HepG2 (cell line): ENCODE measurements around the gene KDM7A. TPM values are rescaled to one million over a fixed set of nuclear protein-coding genes. Genes with fewer than 3 reads are reported as not detected.

ENCODE experiments used
- AHDC1 ChIP-seq: sonication (generic); formaldehyde crosslinking; IDR thresholded peaks from 2 replicates; pipeline ENCODE4 v1.5.1; 2020; ENCODE audit warnings: mild to moderate bottlenecking, missing genetic modification reagents, borderline replicate concordance
- ATF2 ChIP-seq: sonication (generic); formaldehyde crosslinking; IDR thresholded peaks from 2 replicates; pipeline ENCODE4 v1.4.0; 2020; ENCODE audit warnings: missing genetic modification reagents
- ATF3 ChIP-seq: sonication (generic); formaldehyde crosslinking; IDR thresholded peaks from 2 replicates; pipeline ENCODE4 v1.4.0; 2020; ENCODE audit warnings: missing genetic modification reagents
- BCL3 ChIP-seq: sonication (generic); formaldehyde crosslinking; IDR thresholded peaks from 2 replicates; pipeline ENCODE4 v1.5.1; 2020; ENCODE audit warnings: mild to moderate bottlenecking, missing genetic modification reagents, moderate library complexity
- CHD2 ChIP-seq: IDR thresholded peaks from 2 replicates; pipeline ENCODE4 v1.6.1; 2011; ENCODE audit warnings: low read depth, low read length, improper control_type of control experiment
- FOXO1 ChIP-seq: sonication (generic); formaldehyde crosslinking; IDR thresholded peaks from 2 replicates; pipeline ENCODE4 v1.4.0; 2020; ENCODE audit warnings: missing genetic modification reagents
- HNF1A ChIP-seq, 2 experiments: sonication (generic) in 1 of 2; formaldehyde crosslinking in 1 of 2; IDR thresholded peaks; 2 replicates each; pipeline versions ENCODE4 v1.4.0 to v1.6.1; 2016 to 2020; ENCODE audit warnings: borderline replicate concordance in 1 of 2, low read depth in 1 of 2, mild to moderate bottlenecking in 1 of 2, missing genetic modification reagents in 1 of 2
- SKI ChIP-seq: fragments of 450-650 bp; IDR thresholded peaks from one replicate; pipeline ENCODE4 v1.6.1; 2018; ENCODE audit warnings: mild to moderate bottlenecking; ENCODE audit not compliant: partially characterized antibody
- TEF ChIP-seq: sonication (generic); formaldehyde crosslinking; IDR thresholded peaks from 2 replicates; pipeline ENCODE4 v1.5.0; 2020; ENCODE audit warnings: missing genetic modification reagents
- ZNF234 ChIP-seq: sonication (generic); formaldehyde crosslinking; conservative IDR thresholded peaks from 2 replicates; pipeline ENCODE4 v1.5.1; 2020; ENCODE audit warnings: mild to moderate bottlenecking, missing genetic modification reagents
- ZNF773 ChIP-seq: sonication (generic); formaldehyde crosslinking; IDR thresholded peaks from 2 replicates; pipeline ENCODE4 v1.4.0; 2020; ENCODE audit warnings: missing genetic modification reagents, borderline replicate concordance
- polyA plus RNA-seq, 8 experiments: library from polyadenylated mRNA; depleted of rRNA in 3 of 8; stranded (reverse) in 7 of 8; unstranded in 1 of 8; fragments of >200 nt; fragmentation: Illumina TruSeq in 4 of 8; extraction: Trizol in 4 of 8; gene quantifications; 2 replicates each; pipeline versions ENCODE4 v1.2.1 to v1.2.3, GENCODE V29; 2011 to 2016; ENCODE audit warnings: low read depth in 4 of 8, missing spikeins in 1 of 8, mixed read lengths in 1 of 8; ENCODE audit not compliant: insufficient read depth in 1 of 8
- total RNA-seq, 5 experiments: library from RNA; depleted of rRNA; stranded (reverse); fragments of >200 nt; fragmentation: Illumina TruSeq; extraction: Trizol; gene quantifications; 2 replicates each; pipeline ENCODE4 v1.2.3, GENCODE V29; 2016; ENCODE audit warnings: low read depth in 1 of 5

The KDM7A gene
- total and polyA plus RNA-seq, 2 of the 13 experiments (the other 11 are each of a cell fraction or from before 2014, with no cell fraction given), result 10.8 to 16.8 TPM

GRCh38 chr7:140175221-140176121 lies 1.3 kb downstream of the KDM7A start (continued):
- TF ChIP-seq ATF2 (CRISPR knock-in tag) (no peak; the same call in 1 of the 2 replicates), ZNF234 (CRISPR knock-in tag) (no peak), ZNF773 (CRISPR knock-in tag) (no peak), SKI (peak; percentile 56), BCL3 (CRISPR knock-in tag) (0 out of 2 replicates have a peak, but pooled peaks have one; percentile 37), TEF (CRISPR knock-in tag) (no peak), HNF1A (IDR thresholded peaks at IDR 0.05; ENCODE audit: low read depth) (no peak), HNF1A (CRISPR knock-in tag; IDR thresholded peaks at IDR 0.05; ENCODE audit: borderline replicate concordance) (peak; percentile 79), CHD2 (no peak), FOXO1 (no peak), AHDC1 (CRISPR knock-in tag) (no peak), ATF3 (CRISPR knock-in tag) (no peak)
